GM10248 (cell line): ENCODE results near the gene PTPN3.

Source experiments
- CTCF ChIA-PET: fragments of 300-600 bp; sonication (Branson Sonifier 250); formaldehyde crosslinking; extraction: SDS; loops from one replicate; lab custom pipeline; 2021; ENCODE audit warnings: antibody characterized with exemption; lab: Yijun Ruan, JAX
- POLR2A ChIA-PET: fragments of 350-650 bp; sonication (Branson Sonifier 250); formaldehyde crosslinking; extraction: SDS; loops from one replicate; lab custom pipeline; 2020; ENCODE audit warnings: antibody characterized with exemption; lab: Yijun Ruan, JAX
- DNase-seq: peaks from one replicate; pipeline ENCODE4 v3.0.0; 2012; ENCODE audit errors: extremely low spot score
- CTCF ChIP-seq: IDR thresholded peaks from 2 replicates; pipeline ENCODE4 v1.5.1; 2012; ENCODE audit warnings: mild to moderate bottlenecking, low read depth; ENCODE audit errors: extremely low read depth, missing control alignments, control extremely low read depth

The PTPN3 gene

GRCh38 chr9:109506097-109506712, 8.1 kb upstream of the PTPN3 start:
- DNase-seq, result no peak
- ChIA-PET POLR2A (no interaction called here), CTCF (interaction anchor here (0.8 to 1.3 kb wide), 2 partner anchors 10 to 14 kb away, joined by 3 read pairs; no protein-coding TSS in a partner anchor)
- TF ChIP-seq CTCF, result no peak

GRCh38 chr9:109504689-109505088, 6.6 kb upstream of the PTPN3 start:
- ChIA-PET POLR2A (no interaction called here), CTCF (no interaction called here)
- no peak for TF ChIP-seq CTCF
- no peak for DNase-seq

- no peak for DNase-seq
- ChIA-PET POLR2A (no interaction called here), CTCF (interaction anchor here (1.3 to 1.8 kb wide), 3 partner anchors 25 to 60 kb away, joined by 3 to 5 read pairs (median 4); no protein-coding TSS in a partner anchor)
- no peak for TF ChIP-seq CTCF
Observed at GRCh38 chr9:109500421-109500974, 2.4 kb upstream of the PTPN3 start.

- POLR2A ChIA-PET, result no interaction called here
- TF ChIP-seq CTCF, result no peak
- no peak for DNase-seq
- CTCF ChIA-PET, result interaction anchor here (1.3 to 1.8 kb wide), 2 partner anchors 25 to 59 kb away, joined by 3 to 4 read pairs; no protein-coding TSS in a partner anchor
Observed at GRCh38 chr9:109499631-109500410, 1.7 kb upstream of the PTPN3 start.

- TF ChIP-seq CTCF, result no peak
- CTCF ChIA-PET, result interaction anchor here (1.2 kb wide), 1 partner anchor 11 kb away, joined by 3 read pairs; no protein-coding TSS in a partner anchor
- DNase-seq, result no peak
Observed at GRCh38 chr9:109499093-109499630, 1.1 kb upstream of the PTPN3 start.

More at GRCh38 chr9:109499093-109499630, 1.1 kb upstream of the PTPN3 start:
- POLR2A ChIA-PET, result no interaction called here
